Measurements from ENCODE around the gene CKMT2.

The CKMT2 gene

GRCh38 chr5:81233080-81233634 is at the start of gene CKMT2:
Gene CKMT2 (plus strand): TSS chr5:81233322. CDS start chr5:81251133, 17,811 bp downstream.
- DNase-seq (ENCODE audit: low read depth in 2 of 3, low spot score in 1 of 3), result no peak

GRCh38 chr5:81183811-81184748 is 49.0 kb upstream of the CKMT2 start:
- DNase-seq (ENCODE audit: low read depth in 2 of 3, low spot score in 1 of 3), result no peak

- no peak for DNase-seq (ENCODE audit: low read depth in 2 of 3, low spot score in 1 of 3)
These were observed 48.4 kb upstream of the CKMT2 start for GRCh38 chr5:81184749-81185110.

GRCh38 chr5:81187885-81188284 is 45.2 kb upstream of the CKMT2 start:
- DNase-seq (ENCODE audit: low read depth in 2 of 3, low spot score in 1 of 3), result no peak

- no peak for DNase-seq (ENCODE audit: low read depth in 2 of 3, low spot score in 1 of 3)
These were observed 44.2 kb upstream of the CKMT2 start for GRCh38 chr5:81188962-81189361.

- DNase-seq (ENCODE audit: low read depth in 2 of 3, low spot score in 1 of 3), result no peak
These were observed 43.1 kb upstream of the CKMT2 start for GRCh38 chr5:81189875-81190498.

- DNase-seq (ENCODE audit: low read depth in 2 of 3, low spot score in 1 of 3), result no peak
These were observed 41.3 kb upstream of the CKMT2 start for GRCh38 chr5:81191726-81192372.

GRCh38 chr5:81192373-81192750 is 40.8 kb upstream of the CKMT2 start:
- no peak for DNase-seq (ENCODE audit: low read depth in 2 of 3, low spot score in 1 of 3)

GRCh38 chr5:81194633-81195334 is 38.3 kb upstream of the CKMT2 start:
- DNase-seq (ENCODE audit: low read depth in 2 of 3, low spot score in 1 of 3), result peak; percentile 73 to 89 (median 79)

- DNase-seq (ENCODE audit: low read depth in 2 of 3, low spot score in 1 of 3), result no peak
These were observed 37.7 kb upstream of the CKMT2 start for GRCh38 chr5:81195335-81195929.

GRCh38 chr5:81202655-81203054 is 30.5 kb upstream of the CKMT2 start:
- DNase-seq (ENCODE audit: low read depth in 2 of 3, low spot score in 1 of 3), result no peak

- no peak for DNase-seq (ENCODE audit: low read depth in 2 of 3, low spot score in 1 of 3)
These were observed 29.4 kb upstream of the CKMT2 start for GRCh38 chr5:81203729-81204128.

- no peak for DNase-seq (ENCODE audit: low read depth in 2 of 3, low spot score in 1 of 3)
These were observed 28.9 kb upstream of the CKMT2 start for GRCh38 chr5:81204205-81204604.

- DNase-seq (ENCODE audit: low read depth in 2 of 3, low spot score in 1 of 3), result no peak
These were observed 28.1 kb upstream of the CKMT2 start for GRCh38 chr5:81205058-81205457.

- no peak for DNase-seq (ENCODE audit: low read depth in 2 of 3, low spot score in 1 of 3)
These were observed 26.1 kb upstream of the CKMT2 start for GRCh38 chr5:81207009-81207408.

GRCh38 chr5:81208904-81209303 is 24.2 kb upstream of the CKMT2 start:
- DNase-seq (ENCODE audit: low read depth in 2 of 3, low spot score in 1 of 3), result no peak

- DNase-seq (ENCODE audit: low read depth in 2 of 3, low spot score in 1 of 3), result no peak
These were observed 23.7 kb upstream of the CKMT2 start for GRCh38 chr5:81209386-81209785.

- DNase-seq (ENCODE audit: low read depth in 2 of 3, low spot score in 1 of 3), result peak in 1 of 3 donors; percentile 27
These were observed 23.1 kb upstream of the CKMT2 start for GRCh38 chr5:81209869-81210493.

GRCh38 chr5:81212211-81212751 is 20.8 kb upstream of the CKMT2 start:
- DNase-seq (ENCODE audit: low read depth in 2 of 3, low spot score in 1 of 3), result no peak

- no peak for DNase-seq (ENCODE audit: low read depth in 2 of 3, low spot score in 1 of 3)
These were observed 20.1 kb upstream of the CKMT2 start for GRCh38 chr5:81213070-81213469.

All from stimulated activated CD4-positive, alpha-beta T cell treated with anti-CD3 and anti-CD28 coated beads, Interleukin-12 subunit alpha, Interleukin-12 subunit beta, amount 100 ng/mL, for 48 hours (primary cell).